ENCODE results near the gene SEC16A.

The SEC16A gene

GRCh38 chr9:136489731-136490130 lies 6.9 kb upstream of the SEC16A start:
- peak in 2 of 10 donors; percentile 63 to 79 for DNase-seq
- intact Hi-C loops (cut with DNase I): loop anchor here (5.0 kb wide), 2 partner anchors 38 to 63 kb away; no protein-coding TSS in a partner anchor

- peak in 8 of 10 donors; percentile 58 to 95 (median 76) for DNase-seq
- intact Hi-C loops (cut with DNase I): loop anchor here (5.0 kb wide), 1 partner anchor 64 kb away; no protein-coding TSS in a partner anchor
These were observed 5.7 kb upstream of the SEC16A start for GRCh38 chr9:136488247-136489214.

- intact Hi-C loops (cut with DNase I): loop anchor here (5.0 kb wide), 1 partner anchor 65 kb away; no protein-coding TSS in a partner anchor
- DNase-seq: peak in 1 of 10 donors; percentile 70
These were observed 4.8 kb upstream of the SEC16A start for GRCh38 chr9:136487672-136488071.

DNA sequence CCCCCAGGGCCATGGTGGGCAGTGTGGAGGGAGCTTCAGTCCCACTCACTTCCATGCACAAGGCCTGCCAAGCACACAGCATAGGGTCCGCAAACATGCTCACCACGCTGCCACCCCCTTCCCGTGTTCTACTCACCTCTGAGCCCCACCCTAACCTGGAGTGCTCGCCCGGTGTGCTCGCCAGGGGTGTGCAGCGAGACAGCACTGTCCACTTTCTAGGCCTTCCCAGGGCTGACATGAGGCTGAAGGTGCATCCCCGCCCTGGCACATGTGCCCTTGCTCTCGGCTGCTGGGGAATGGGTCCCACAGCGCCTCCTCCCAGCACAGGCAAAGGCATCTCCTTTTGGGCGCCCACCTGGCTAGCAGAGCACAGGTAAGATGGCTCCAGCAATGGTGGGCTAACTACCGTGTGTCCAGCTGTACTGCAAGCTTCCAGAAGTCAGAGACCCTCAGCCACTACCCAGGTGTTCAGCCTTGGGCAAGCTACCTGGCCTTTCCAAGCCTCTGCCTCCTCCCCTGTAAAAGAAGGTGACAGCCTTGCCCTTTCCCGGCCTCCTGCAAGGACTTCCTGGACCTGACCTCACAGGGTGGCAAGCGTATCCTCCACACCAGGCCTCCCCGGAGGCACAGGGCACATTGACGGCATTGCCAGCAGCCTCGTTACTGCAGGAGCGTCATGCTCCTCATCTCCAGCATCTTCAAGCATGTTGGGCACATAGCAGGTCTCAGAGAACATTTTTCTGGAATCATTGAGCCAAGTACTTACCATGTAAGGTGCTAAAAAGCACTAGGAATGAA lies 4.2 kb upstream of the SEC16A start:
- peak in 1 of 10 donors; percentile 59 for DNase-seq
- intact Hi-C loops (cut with DNase I): loop anchor here (5.0 kb wide), 1 partner anchor 65 kb away; no protein-coding TSS in a partner anchor

DNA sequence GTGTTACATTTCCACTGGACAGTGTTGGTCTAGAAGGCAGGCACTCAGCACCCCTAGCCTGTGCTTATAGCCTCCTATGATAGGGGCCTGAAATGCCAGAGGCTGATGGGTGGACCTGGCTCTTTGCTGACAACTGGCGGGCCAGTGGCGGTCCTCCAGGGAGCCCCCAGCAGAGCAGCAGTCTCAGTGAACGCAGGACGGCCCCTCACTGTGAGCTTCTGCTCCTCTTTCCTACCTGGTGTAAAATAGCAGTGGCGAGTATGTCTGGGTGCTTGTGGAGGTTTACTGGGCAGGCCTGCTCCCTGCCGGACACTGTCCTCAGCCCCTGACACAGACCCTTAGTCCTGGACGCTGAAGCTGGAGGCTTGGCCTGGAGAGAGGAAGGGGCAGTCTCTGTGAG lies 3.3 kb upstream of the SEC16A start:
- DNase-seq: peak in 1 of 10 donors; percentile 62
- intact Hi-C loops (cut with DNase I): loop anchor here (5.0 kb wide), 1 partner anchor 66 kb away; no protein-coding TSS in a partner anchor

GRCh38 chr9:136485049-136486045 lies 2.5 kb upstream of the SEC16A start:
- peak; percentile 61 to 97 (median 84) for DNase-seq
- intact Hi-C loops (cut with DNase I): loop anchor here (1.0 to 5.0 kb wide), 3 partner anchors 67 to 146 kb away; no protein-coding TSS in a partner anchor

GRCh38 chr9:136484153-136485048 lies 1.6 kb upstream of the SEC16A start:
- peak in 2 of 10 donors; percentile 84 to 88 for DNase-seq
- intact Hi-C loops (cut with DNase I): loop anchor here (1.0 to 5.0 kb wide), 4 partner anchors 68 to 147 kb away; partner anchors contain the start of genes ENTR1 and PMPCA

DNA sequence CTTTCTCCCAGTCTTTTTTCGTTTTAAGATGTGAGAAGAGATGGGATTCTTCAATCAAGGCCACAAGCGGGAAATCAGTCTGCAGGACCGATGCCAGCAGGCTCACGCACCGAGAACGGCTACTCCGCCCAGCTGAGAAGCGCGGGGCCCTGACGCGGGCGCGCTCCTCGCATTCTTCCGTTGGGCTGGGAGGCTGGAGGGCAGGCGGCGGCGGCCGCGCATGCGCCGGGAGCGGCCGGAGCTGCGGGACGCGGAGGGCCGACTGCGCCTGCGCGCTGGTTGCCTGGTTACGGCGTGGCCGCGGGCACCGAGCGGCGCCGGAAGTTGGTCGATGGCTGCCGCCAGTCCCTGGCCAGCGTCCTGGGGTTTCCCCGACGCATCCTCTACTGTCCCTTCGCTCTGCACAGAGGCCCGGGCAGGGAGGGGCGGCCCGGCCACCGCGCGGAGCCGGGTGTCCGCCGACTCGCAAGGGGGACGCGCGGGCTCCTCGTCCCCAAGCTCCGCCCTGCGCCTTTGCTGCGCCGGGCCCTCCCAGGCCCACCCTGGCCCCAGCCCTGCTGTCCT lies 831 bp upstream of the SEC16A start:
- peak; percentile 84 to 99 (median 90) for DNase-seq
- intact Hi-C loops (cut with DNase I): loop anchor here (5.0 kb wide), 1 partner anchor 71 kb away; the partner anchor contains the start of genes ENTR1 and PMPCA

- DNase-seq: no peak
- intact Hi-C loops (cut with DNase I): loop anchor here (5.0 kb wide), 1 partner anchor 70 kb away; the partner anchor contains the start of genes ENTR1 and PMPCA
These were observed 621 bp downstream of the SEC16A start for GRCh38 chr9:136482046-136482792.

GRCh38 chr9:136481558-136481957 lies 1.3 kb downstream of the SEC16A start:
- no peak for DNase-seq
- intact Hi-C loops (cut with DNase I): loop anchor here (5.0 kb wide), 1 partner anchor 69 kb away; the partner anchor contains the start of genes ENTR1 and PMPCA

DNA sequence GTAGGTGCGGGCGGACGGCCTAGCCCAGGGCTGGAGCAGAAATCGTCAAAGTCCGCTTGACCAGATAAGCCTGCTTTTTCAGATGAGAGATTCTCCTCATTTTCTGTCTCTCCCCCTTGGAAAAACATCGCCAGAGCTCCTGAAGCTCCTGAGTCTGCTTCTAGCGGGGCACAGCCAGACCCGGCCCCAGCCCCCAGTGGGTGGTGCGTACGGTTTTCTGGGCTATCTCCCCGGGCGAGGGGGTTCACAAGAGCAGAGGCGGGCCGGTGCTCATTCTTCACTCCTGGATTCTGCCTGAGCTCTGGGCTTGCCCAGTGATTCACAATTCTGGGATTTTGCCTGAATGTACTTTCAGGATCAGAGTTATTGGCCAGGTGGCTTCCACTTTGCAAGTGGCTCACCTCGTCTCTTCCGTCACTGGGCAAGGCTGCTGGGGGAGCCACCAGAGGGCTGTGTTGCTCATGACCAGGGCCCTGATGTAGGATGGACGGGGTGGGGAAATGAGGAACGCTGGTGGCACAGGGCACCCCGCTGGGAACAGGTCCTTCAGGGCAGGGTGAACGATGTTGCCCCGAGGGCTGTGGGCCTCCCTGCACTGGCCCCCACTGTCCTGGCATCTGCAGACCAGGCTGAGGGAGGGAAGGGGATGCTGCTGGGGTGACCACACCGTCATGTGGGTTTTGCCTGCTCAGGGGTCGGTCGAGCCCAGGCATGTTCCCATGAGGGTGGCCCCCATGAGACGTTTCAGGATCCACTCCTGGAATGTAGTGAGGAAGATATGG lies 6.3 kb downstream of the SEC16A start:
- intact Hi-C loops (cut with DNase I): no loop called here
- peak in 1 of 10 donors; percentile 68 for DNase-seq

GRCh38 chr9:136474974-136475865 lies 7.6 kb downstream of the SEC16A start:
- DNase-seq: no peak
- intact Hi-C loops (cut with DNase I): no loop called here

- intact Hi-C loops (cut with DNase I): no loop called here
These were observed 8.7 kb downstream of the SEC16A start for GRCh38 chr9:136474021-136474640.

DNA sequence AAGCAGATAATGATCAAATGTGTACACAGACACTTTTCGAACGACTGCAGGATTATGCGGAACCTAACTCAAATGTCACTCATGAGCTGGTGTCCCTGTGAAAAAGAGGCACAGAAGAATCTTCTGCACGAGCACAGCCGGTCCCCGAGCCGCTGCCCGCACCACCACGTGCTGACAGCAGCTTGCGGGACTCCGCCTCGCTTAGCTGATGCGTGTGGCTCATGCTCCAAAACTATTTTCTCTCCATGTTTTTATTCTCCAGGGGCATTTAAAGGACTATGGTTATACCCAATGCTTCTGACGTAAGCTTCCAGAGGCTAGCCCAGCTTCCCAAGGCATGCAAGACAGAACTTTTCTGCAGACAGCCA lies 9.5 kb downstream of the SEC16A start:
- intact Hi-C loops (cut with DNase I): no loop called here
- peak in 1 of 10 donors; percentile 57 for DNase-seq

More at GRCh38 chr9:136474021-136474640, 8.7 kb downstream of the SEC16A start:
- peak in 1 of 10 donors; percentile 61 for DNase-seq

Data from posterior cingulate gyrus (tissue), 11 donors.